HCT116 (cell line): ENCODE results near the gene SLC34A1.

ENCODE experiments used
- EZH2 ChIP-seq: fragments of 200-600 bp; sonication (generic); IDR thresholded peaks from 2 replicates; pipeline ENCODE4 v1.6.1; 2017; ENCODE audit warnings: antibody characterized with exemption, mixed run types
- POLR2AphosphoS5 ChIP-seq: IDR thresholded peaks from 2 replicates; pipeline ENCODE4 v1.6.1; 2011; ENCODE audit warnings: mild to moderate bottlenecking, low read depth, low read length, moderate library complexity

GRCh38 chr5:177369645-177370440 is 14.4 kb upstream of the SLC34A1 start:
- TF ChIP-seq EZH2 (no peak), POLR2AphosphoS5 (no peak)
